Activated T-helper 17 cell treated with anti-CD3 and anti-CD28 coated beads, Interleukin-2, amount 50 U/mL, for 72 hours (primary cell): ENCODE results near the gene ZNF324. TPM values are rescaled to one million over a fixed set of nuclear protein-coding genes. Genes with fewer than 3 reads are reported as not detected.
"Not testable (repeated sequence)": the region's sequence is repeated elsewhere in the genome, so short reads cannot be mapped to it uniquely, and the experiment has no call there.

ENCODE experiments used
- ATAC-seq: fragments of 150-1000 bp; cut with Tn5 transposase; replicated peaks from 2 replicates; pipeline ENCODE4 v1.10.0; 2021; ENCODE audit warnings: mild to moderate bottlenecking, moderate library complexity
- H3K27ac Mint-ChIP-seq: one replicate; pipeline ENCODE4 v1.8.0; 2022; ENCODE audit warnings: mixed read lengths
- H3K27me3 Mint-ChIP-seq: one replicate; pipeline ENCODE4 v1.8.0; 2022; ENCODE audit warnings: mixed read lengths
- H3K36me3 Mint-ChIP-seq: one replicate; pipeline ENCODE4 v1.8.0; 2022; ENCODE audit warnings: low read depth, mild to moderate bottlenecking, mixed read lengths
- H3K4me1 Mint-ChIP-seq: one replicate; pipeline ENCODE4 v1.8.0; 2022; ENCODE audit warnings: mixed read lengths
- H3K4me3 Mint-ChIP-seq: one replicate; pipeline ENCODE4 v1.8.0; 2022; ENCODE audit warnings: mild to moderate bottlenecking, mixed read lengths
- H3K9me3 Mint-ChIP-seq: one replicate; pipeline ENCODE4 v1.8.0; 2022; ENCODE audit warnings: mixed read lengths
- total RNA-seq, 2 donors: library from RNA; stranded (reverse); gene quantifications; one replicate each; pipeline ENCODE4 v1.2.3, GENCODE V29; 2022

Gene ZNF324
- total RNA-seq, 2 donors from 2014 or later = 7.3 to 7.6 TPM

GRCh38 chr19:58456111-58456510 lies 10.8 kb upstream of the ZNF324 start:
- Mint-ChIP-seq H3K4me1 (peaks cover 7% of the 10 kb centered on the region), H3K9me3 (no peaks in the 10 kb centered on the region), H3K4me3 (no peak overlapping the region), H3K27ac (no peak overlapping the region), H3K36me3 (peaks cover 15% of the 10 kb centered on the region), H3K27me3 (no peaks in the 10 kb centered on the region)
- no peak for ATAC-seq

DNA sequence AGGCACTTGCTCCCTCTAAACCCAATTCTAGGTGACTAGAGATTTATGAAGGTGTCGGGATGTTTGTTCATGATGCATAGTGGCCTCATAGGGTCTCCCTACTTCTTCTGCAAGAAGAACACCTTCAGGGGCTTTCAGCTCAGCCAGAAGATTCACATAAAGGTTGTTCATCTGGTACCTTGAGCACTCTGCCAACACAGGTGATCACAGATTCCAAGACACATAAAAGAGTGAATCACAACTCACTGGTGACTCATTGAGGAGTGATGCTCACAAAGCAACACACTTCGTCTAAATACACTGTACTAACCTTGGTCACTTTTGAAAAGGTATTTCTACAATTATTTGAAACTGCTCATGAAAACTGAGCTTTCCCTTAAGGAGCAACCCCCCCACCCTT lies 6.8 kb upstream of the ZNF324 start:
- Mint-ChIP-seq H3K9me3 (no peaks in the 10 kb centered on the region), H3K36me3 (peaks cover 7% of the 10 kb centered on the region), H3K4me3 (no peak overlapping the region), H3K27ac (no peak overlapping the region), H3K4me1 (no peaks in the 10 kb centered on the region), H3K27me3 (no peaks in the 10 kb centered on the region)
- no peak for ATAC-seq

- Mint-ChIP-seq H3K27me3 (no peaks in the 10 kb centered on the region), H3K36me3 (peaks cover 16% of the 10 kb centered on the region), H3K27ac (peak overlapping the region; percentile 48), H3K4me3 (peak overlapping the region; percentile 85), H3K4me1 (peaks cover 6% of the 10 kb centered on the region), H3K9me3 (no peaks in the 10 kb centered on the region)
- peak; percentile 23 for ATAC-seq
Observed at GRCh38 chr19:58466089-58466759, 656 bp upstream of the ZNF324 start.

DNA sequence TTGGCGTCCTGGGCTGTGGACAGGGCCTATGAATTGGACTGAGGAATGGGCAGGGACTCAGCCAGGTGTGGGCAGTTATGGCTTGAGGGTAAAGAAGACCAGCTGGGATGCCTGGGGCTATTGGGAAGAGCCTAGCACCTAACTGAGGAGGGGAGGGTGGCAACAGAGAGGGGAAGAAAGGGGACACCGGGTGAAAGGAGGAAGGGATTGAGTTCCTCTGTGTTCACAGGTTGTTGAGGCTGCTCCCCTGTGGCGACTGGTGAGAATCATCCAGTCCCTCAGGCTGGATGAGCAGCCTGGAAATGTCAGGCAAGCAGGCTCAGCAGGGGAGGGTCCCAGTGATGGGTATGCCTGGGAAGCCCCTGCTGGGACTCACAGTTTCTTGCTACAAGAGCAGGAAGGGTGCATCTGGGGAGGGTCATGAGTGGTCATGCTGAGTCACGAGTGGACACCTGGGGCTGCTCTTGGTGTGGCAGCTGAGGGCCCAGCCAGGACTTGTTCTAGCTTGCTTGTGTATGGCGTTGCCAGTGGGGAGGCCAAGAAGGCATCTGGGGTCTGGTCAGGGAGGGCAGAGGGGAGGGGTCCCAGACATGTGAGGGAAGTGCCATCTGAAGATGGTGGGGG lies 1.4 kb downstream of the ZNF324 start:
- Mint-ChIP-seq H3K36me3 (peaks cover 35% of the 10 kb centered on the region), H3K27me3 (no peaks in the 10 kb centered on the region)

DNA sequence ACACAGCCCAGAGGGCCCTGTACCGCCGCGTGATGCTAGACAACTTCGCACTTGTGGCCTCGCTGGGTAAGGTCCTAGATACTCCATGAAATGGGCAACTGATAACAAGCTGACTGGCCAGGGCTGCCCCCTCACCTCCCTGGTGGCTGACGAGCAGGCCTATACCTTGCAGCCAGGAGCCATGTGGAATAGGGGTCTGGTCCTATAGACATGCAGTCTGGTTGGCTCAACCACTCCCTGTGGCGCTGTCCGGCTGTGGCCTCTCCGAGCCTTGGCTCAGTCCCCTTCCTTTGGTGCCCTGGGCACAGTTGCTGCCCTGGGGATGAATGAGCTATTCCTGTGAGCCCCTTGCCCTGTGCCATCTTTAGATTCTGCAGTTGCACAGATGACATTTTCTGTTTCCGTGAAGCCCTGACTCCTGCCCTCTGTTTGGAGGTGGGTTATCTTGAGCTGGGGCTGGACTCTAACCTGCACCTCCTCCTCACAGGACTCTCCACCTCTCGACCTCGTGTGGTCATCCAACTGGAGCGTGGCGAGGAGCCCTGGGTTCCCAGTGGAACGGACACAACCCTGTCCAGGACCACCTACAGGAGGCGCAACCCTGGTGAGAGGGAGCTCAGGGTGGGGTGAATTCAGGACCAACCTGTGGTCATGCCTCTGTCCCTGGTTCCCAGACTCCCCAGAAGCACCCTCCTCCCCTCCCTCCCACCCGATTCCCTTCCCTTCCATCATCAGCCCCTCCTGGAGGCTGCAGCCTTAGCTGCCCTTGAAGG lies 2.5 kb downstream of the ZNF324 start:
- H3K4me3 Mint-ChIP-seq = no peak overlapping the region
- peaks cover 6% of the 10 kb centered on the region for H3K4me1 Mint-ChIP-seq
- ATAC-seq = no peak
- peaks cover 35% of the 10 kb centered on the region for H3K36me3 Mint-ChIP-seq
- no peak overlapping the region for H3K27ac Mint-ChIP-seq
- H3K9me3 Mint-ChIP-seq = no peaks in the 10 kb centered on the region
- H3K27me3 Mint-ChIP-seq = no peaks in the 10 kb centered on the region

More for the DNA sequence above, 1.4 kb downstream of the ZNF324 start:
- Mint-ChIP-seq H3K27ac (peak overlapping the region; percentile 79), H3K4me1 (peaks cover 6% of the 10 kb centered on the region), H3K4me3 (peak overlapping the region; percentile 85), H3K9me3 (no peaks in the 10 kb centered on the region)
- ATAC-seq = no peak

GRCh38 chr19:58470837-58471543 lies 4.1 kb downstream of the ZNF324 start:
- H3K4me3 Mint-ChIP-seq, H3K27ac Mint-ChIP-seq, H3K4me1 Mint-ChIP-seq, ATAC-seq, H3K27me3 Mint-ChIP-seq, H3K9me3 Mint-ChIP-seq: not testable (repeated sequence)
- peaks cover 35% of the 10 kb centered on the region for H3K36me3 Mint-ChIP-seq

DNA sequence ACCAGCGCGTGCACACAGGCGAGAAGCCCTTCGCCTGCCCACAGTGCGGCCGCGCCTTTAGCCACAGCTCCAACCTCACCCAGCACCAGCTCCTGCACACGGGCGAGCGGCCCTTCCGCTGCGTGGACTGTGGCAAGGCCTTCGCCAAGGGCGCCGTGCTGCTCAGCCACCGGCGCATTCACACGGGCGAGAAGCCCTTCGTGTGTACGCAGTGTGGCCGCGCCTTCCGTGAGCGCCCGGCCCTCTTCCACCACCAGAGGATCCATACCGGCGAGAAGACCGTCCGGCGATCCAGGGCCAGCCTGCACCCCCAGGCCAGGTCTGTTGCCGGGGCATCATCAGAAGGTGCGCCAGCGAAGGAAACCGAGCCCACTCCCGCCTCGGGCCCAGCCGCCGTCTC lies 4.9 kb downstream of the ZNF324 start:
- Mint-ChIP-seq H3K27me3 (no peaks in the 10 kb centered on the region), H3K4me3 (no peak overlapping the region), H3K36me3 (peaks cover 35% of the 10 kb centered on the region), H3K4me1 (peaks cover 11% of the 10 kb centered on the region), H3K9me3 (no peaks in the 10 kb centered on the region), H3K27ac (no peak overlapping the region)
- ATAC-seq = no peak

DNA sequence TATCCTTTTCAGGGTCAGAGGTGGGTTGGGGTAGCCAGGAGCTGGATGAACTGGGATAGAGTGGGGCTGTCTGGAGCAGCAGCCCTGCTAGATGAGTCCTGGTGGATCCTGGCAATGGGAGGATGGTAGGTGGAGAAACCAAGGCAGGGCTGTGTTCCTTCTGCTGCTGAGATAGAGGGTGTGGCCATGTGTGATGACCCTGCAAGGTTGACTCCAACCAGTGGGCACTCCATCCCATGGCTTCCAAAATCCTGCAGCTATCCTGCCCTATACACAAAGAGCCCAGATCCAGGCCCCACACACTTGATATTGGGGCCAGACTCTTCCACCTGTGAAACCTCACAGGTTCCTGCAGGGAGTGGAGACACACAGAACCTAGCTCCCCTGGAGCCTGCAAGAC lies 6.9 kb downstream of the ZNF324 start:
- Mint-ChIP-seq H3K27me3 (no peaks in the 10 kb centered on the region), H3K4me3 (peak overlapping the region; percentile 88), H3K27ac (peak overlapping the region; percentile 17), H3K4me1 (peaks cover 10% of the 10 kb centered on the region), H3K36me3 (peaks cover 35% of the 10 kb centered on the region), H3K9me3 (no peaks in the 10 kb centered on the region)
- no peak for ATAC-seq

DNA sequence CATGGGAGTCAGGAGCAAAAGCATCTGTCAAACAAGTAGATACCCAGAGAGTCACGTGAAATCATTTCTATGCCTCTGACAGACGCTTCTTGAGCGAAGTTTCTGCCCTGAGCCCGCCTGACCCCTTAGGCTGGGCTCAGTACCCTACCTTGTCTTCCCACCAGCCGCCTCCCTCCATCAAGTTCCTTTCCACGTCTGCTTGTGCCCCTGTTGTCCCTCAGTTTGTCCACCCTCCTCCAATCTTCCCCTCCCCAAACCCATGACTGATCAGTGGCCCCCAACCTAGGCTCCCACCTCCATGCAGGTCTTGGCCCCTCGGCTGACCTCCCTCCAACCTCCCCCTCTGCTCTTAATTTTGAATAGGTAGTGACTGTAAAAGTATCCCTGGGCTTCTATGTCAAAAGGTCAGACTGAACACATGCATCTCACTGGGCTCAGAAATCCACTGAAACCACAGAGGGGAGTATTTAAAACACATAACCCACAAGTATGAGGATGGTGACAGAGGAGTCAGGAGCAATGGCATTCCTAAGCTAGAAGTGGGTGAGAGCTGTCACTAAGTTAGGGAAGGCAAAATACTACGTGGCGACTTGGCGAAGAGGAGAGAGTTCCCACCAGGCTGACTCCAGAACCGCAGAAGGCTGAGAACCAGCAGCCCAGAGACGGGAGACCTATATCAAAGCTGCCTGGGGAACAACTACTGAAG lies 7.6 kb downstream of the ZNF324 start:
- Mint-ChIP-seq H3K27ac (peak overlapping the region; percentile 17), H3K27me3 (no peaks in the 10 kb centered on the region), H3K36me3 (peaks cover 34% of the 10 kb centered on the region), H3K4me3 (peak overlapping the region; percentile 88), H3K4me1 (peaks cover 10% of the 10 kb centered on the region), H3K9me3 (no peaks in the 10 kb centered on the region)
- ATAC-seq = no peak

DNA sequence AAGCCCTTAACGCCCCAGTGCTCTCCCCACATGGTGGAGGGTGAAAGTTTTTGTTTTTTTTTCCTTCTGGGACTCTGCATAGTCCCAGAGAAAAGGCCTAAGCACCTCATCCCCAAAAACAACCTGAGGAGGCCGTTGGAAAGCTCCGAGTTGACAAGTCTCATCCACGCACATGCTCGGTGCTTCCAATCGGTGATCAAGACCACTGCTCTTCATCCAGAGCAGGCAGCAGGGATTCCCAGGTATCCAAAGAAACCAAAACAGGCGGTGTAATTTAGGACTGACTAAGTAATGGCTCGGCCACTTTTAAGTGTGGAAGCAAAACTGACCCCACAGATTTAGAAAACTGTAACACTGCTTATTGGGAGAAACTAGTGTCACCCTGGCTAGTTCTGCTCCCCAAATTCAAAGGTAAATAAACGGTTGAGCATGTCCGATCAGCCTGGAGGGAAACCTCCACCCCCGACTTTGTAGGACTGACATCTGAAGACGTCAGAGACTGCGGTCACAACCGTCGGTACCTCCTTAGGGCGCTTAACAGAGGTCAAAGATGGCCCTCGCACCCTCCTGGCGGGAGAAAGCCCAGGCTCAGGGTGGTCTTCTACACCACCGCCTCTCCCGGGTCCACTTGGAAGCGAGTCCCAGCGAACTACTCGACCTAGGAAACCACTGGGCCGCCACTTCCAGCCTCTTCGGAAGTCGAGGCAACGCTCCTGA lies 8.3 kb downstream of the ZNF324 start:
- Mint-ChIP-seq H3K4me1 (peaks cover 10% of the 10 kb centered on the region), H3K4me3 (peak overlapping the region; percentile 88)
- peak; percentile 27 for ATAC-seq

DNA sequence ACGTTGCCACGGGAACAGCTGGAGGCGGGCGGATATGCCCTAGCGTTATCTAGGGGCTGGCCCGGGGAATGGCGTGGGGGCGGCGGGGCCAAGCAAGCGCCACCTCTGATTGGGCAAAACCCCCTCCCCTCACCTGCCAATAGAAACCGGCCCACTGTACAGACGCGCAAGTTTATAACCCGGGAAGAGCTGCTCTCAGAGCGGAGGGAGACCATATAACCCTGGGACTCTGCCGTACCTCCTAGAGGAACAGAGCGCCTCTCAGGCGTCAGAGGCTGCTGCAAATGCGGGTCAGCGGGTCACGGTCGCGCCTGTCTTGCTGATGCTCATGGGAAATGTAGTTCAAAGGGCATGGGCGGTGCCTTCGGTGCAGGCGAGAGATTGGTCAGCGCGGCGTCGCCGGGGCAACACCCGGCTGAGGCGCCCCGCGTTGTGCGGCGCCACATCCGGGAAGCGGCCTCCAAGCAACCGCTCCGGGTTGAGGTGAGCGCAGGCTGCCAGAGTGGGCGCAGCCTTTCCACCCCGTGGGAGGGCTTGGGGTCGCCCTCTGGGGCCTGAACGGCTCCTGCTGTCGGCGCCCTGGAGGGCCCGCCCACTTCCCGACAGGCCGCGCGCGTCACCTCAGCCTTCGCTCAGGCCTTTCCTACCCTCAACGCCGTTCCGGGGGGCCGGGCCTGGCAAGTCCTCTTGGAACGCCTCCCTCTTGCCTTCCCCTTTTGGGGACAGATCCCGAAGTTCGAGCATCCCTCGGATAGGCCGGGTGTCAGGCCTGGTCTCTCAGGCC lies 9.0 kb downstream of the ZNF324 start, which contains the start of gene ZNF446:
ZNF446 (plus strand) TSS at position 639 of the 784 bp plus-strand sequence. CDS start 867 bp downstream, outside the sequence.
- ATAC-seq = peak; percentile 93
- H3K9me3 Mint-ChIP-seq = no peaks in the 10 kb centered on the region
- peaks cover 10% of the 10 kb centered on the region for H3K4me1 Mint-ChIP-seq
- peak within 1 kb of the TSS; percentile 88 for H3K4me3 Mint-ChIP-seq
- H3K27ac Mint-ChIP-seq = peak within 1 kb of the TSS; percentile 96
- no peaks in the 10 kb centered on the region for H3K27me3 Mint-ChIP-seq
- H3K36me3 Mint-ChIP-seq = peaks cover 19% of the 10 kb centered on the region

More for the DNA sequence above, 8.3 kb downstream of the ZNF324 start:
- no peaks in the 10 kb centered on the region for H3K27me3 Mint-ChIP-seq
- H3K9me3 Mint-ChIP-seq = no peaks in the 10 kb centered on the region
- H3K36me3 Mint-ChIP-seq = peaks cover 27% of the 10 kb centered on the region
- H3K27ac Mint-ChIP-seq = peak overlapping the region; percentile 96

- Mint-ChIP-seq H3K9me3 (no peaks in the 10 kb centered on the region), H3K4me1 (peaks cover 10% of the 10 kb centered on the region), H3K27ac (peak overlapping the region; percentile 96), H3K36me3 (peaks cover 18% of the 10 kb centered on the region), H3K4me3 (peak overlapping the region; percentile 88), H3K27me3 (no peaks in the 10 kb centered on the region)
- ATAC-seq = no peak
Observed at GRCh38 chr19:58476498-58477015, 9.7 kb downstream of the ZNF324 start.
